H1 (cell line): ENCODE measurements around the gene GPR161. TPM values are rescaled to one million over a fixed set of nuclear protein-coding genes. Genes with fewer than 3 reads are reported as not detected.

Source experiments
- HDAC2 ChIP-seq, 2 experiments: fragments of 300-600 bp in 1 of 2; sonication (generic) in 1 of 2; IDR thresholded peaks; 2 replicates each; pipeline ENCODE4 v1.6.1; 2011 to 2012; ENCODE audit warnings: low read depth in 2 of 2, low read length in 2 of 2, mild to moderate bottlenecking in 2 of 2, moderate library complexity in 2 of 2, borderline replicate concordance in 1 of 2, inconsistent platforms in 1 of 2
- NANOG ChIP-seq: IDR thresholded peaks from 2 replicates; pipeline ENCODE4 v1.6.1; 2011; ENCODE audit warnings: low read length, low read depth, mild to moderate bottlenecking, inconsistent platforms; ENCODE audit not compliant: insufficient read depth, poor library complexity, severe bottlenecking
- SP2 ChIP-seq: IDR thresholded peaks from 2 replicates; pipeline ENCODE4 v1.6.1; 2012; ENCODE audit warnings: mild to moderate bottlenecking, low read length, inconsistent platforms
- polyA plus RNA-seq, 7 experiments: library from polyadenylated mRNA; depleted of rRNA in 3 of 7; stranded (reverse) in 5 of 7; unstranded in 2 of 7; fragments of >200 nt in 5 of 7; fragments of 200-250 nt in 2 of 7; gene quantifications; 1 replicate in 5 of 7; 2 replicates in 1 of 7; 4 replicates in 1 of 7; pipeline versions ENCODE4 v1.2.1 to v1.2.3, GENCODE V29; 2011 to 2013; ENCODE audit warnings: missing spikeins in 2 of 7, mixed read lengths in 2 of 7
- total RNA-seq: library from RNA; stranded (reverse); fragmentation: NEBNext Ultra II Directional; extraction: Animal tissue kit (Norgen Biotek cat#: 25700); gene quantifications from 2 replicates; pipeline ENCODE4 v1.2.1, GENCODE V29; 2021

The GPR161 gene
- total and polyA plus RNA-seq, 2 of the 8 experiments (the other 6 are each of a cell fraction or from before 2014, with no cell fraction given) = 13.7 to 16.8 TPM

GRCh38 chr1:168127503-168127902 lies 9.2 kb downstream of the GPR161 start (continued):
- TF ChIP-seq SP2 (no peak), NANOG (no peak), HDAC2 (IDR thresholded peaks at IDR 0.05; ENCODE audit: borderline replicate concordance in 1 of 2, low read depth in 2 of 2, low read length in 2 of 2) (no peak)
